Osteoblast (primary cell): ENCODE data around the gene POC1B. TPM values are rescaled to one million over a fixed set of nuclear protein-coding genes. Genes with fewer than 3 reads are reported as not detected.

ENCODE experiments used
- DNase-seq: peaks from one replicate; pipeline ENCODE4 v3.0.0; 2011; ENCODE audit warnings: low spot score, mixed read lengths; ENCODE audit not compliant: insufficient read length; ENCODE audit errors: missing footprints
- H2AFZ ChIP-seq: 2 replicates; pipeline ENCODE4 v1.6.0; 2011; ENCODE audit warnings: mild to moderate bottlenecking, low read length
- H3K27ac ChIP-seq: 2 replicates; pipeline ENCODE4 v1.5.1; 2011; ENCODE audit warnings: mild to moderate bottlenecking, low read depth, low read length, moderate library complexity
- H3K27me3 ChIP-seq: 2 replicates; pipeline ENCODE4 v1.6.0; 2012; ENCODE audit warnings: mild to moderate bottlenecking, control low read depth, inconsistent platforms, low read length, moderate library complexity; ENCODE audit not compliant: insufficient read depth
- H3K36me3 ChIP-seq: 2 replicates; pipeline ENCODE4 v1.5.1; 2011; ENCODE audit warnings: mild to moderate bottlenecking, low read length, control low read depth, moderate library complexity; ENCODE audit not compliant: insufficient read depth
- H3K4me1 ChIP-seq: 2 replicates; pipeline ENCODE4 v1.5.1; 2011; ENCODE audit warnings: mild to moderate bottlenecking, low read length, control low read depth, moderate library complexity; ENCODE audit not compliant: insufficient read depth
- H3K4me2 ChIP-seq: 2 replicates; pipeline ENCODE4 v1.6.0; 2011; ENCODE audit warnings: mild to moderate bottlenecking, low read length; ENCODE audit not compliant: insufficient read depth
- H3K4me3 ChIP-seq: fragments of 200-600 bp; sonication (generic); 3 replicates; pipeline ENCODE4 v1.5.1; 2012; ENCODE audit warnings: mild to moderate bottlenecking, low read length, inconsistent platforms; ENCODE audit not compliant: insufficient read depth
- H3K79me2 ChIP-seq: 2 replicates; pipeline ENCODE4 v1.6.0; 2012; ENCODE audit warnings: mild to moderate bottlenecking, low read length, control low read depth, inconsistent platforms; ENCODE audit not compliant: insufficient read depth
- H3K9me3 ChIP-seq: 2 replicates; pipeline ENCODE4 v1.5.1; 2011; ENCODE audit warnings: low read depth, low read length, control low read depth
- H4K20me1 ChIP-seq: 2 replicates; pipeline ENCODE4 v1.6.0; 2012; ENCODE audit warnings: mild to moderate bottlenecking, low read length, control low read depth; ENCODE audit not compliant: insufficient read depth
- CTCF ChIP-seq: IDR thresholded peaks from 2 replicates; pipeline ENCODE4 v1.5.1; 2011; ENCODE audit warnings: mild to moderate bottlenecking, low read depth, low read length, moderate library complexity; ENCODE audit errors: extremely low read depth
- total RNA-seq: library from RNA; depleted of rRNA; stranded (reverse); fragments of >200 nt; gene quantifications from 2 replicates; pipeline ENCODE4 v1.2.3, GENCODE V29; 2012

Gene POC1B
- total RNA-seq, 1 donor, result 10.9 TPM

- H3K27me3 ChIP-seq, result no peaks in the 10 kb centered on the region
- H3K79me2 ChIP-seq, result no peaks in the 10 kb centered on the region
- H3K27ac ChIP-seq, result no peak overlapping the region
- no peak overlapping the region for H3K4me3 ChIP-seq
- no peaks in the 10 kb centered on the region for H3K36me3 ChIP-seq
- no peaks in the 10 kb centered on the region for H4K20me1 ChIP-seq
- peaks cover 39% of the 10 kb centered on the region for H3K4me1 ChIP-seq
- DNase-seq, result no peak
- H3K9me3 ChIP-seq, result no peaks in the 10 kb centered on the region
- TF ChIP-seq CTCF, result no peak
- H2AFZ ChIP-seq, result no peak overlapping the region
- H3K4me2 ChIP-seq, result no peak overlapping the region
Measured at GRCh38 chr12:89376844-89377243, 149.0 kb downstream of the POC1B start.

- Histone ChIP-seq H2AFZ (no peak overlapping the region), H3K27me3 (no peaks in the 10 kb centered on the region), H3K27ac (peak overlapping the region; percentile 87), H4K20me1 (no peaks in the 10 kb centered on the region), H3K36me3 (no peaks in the 10 kb centered on the region), H3K4me1 (peaks cover 42% of the 10 kb centered on the region), H3K4me2 (no peak overlapping the region), H3K9me3 (no peaks in the 10 kb centered on the region), H3K79me2 (no peaks in the 10 kb centered on the region), H3K4me3 (no peak overlapping the region)
- DNase-seq, result no peak
- TF ChIP-seq CTCF, result no peak
Measured at GRCh38 chr12:89376202-89376529, 149.7 kb downstream of the POC1B start.

GRCh38 chr12:89373763-89374572 is 151.9 kb downstream of the POC1B start:
- Histone ChIP-seq H3K36me3 (no peaks in the 10 kb centered on the region), H2AFZ (no peak overlapping the region), H3K27ac (peak overlapping the region; percentile 77), H3K27me3 (no peaks in the 10 kb centered on the region), H3K4me3 (no peak overlapping the region), H3K79me2 (no peaks in the 10 kb centered on the region), H3K4me1 (peaks cover 52% of the 10 kb centered on the region), H3K9me3 (no peaks in the 10 kb centered on the region), H3K4me2 (peak overlapping the region; percentile 21), H4K20me1 (no peaks in the 10 kb centered on the region)
- TF ChIP-seq CTCF, result no peak
- DNase-seq, result peak; percentile 93

- DNase-seq, result no peak
- Histone ChIP-seq H3K79me2 (no peaks in the 10 kb centered on the region), H2AFZ (no peak overlapping the region), H3K9me3 (no peaks in the 10 kb centered on the region), H3K4me1 (peaks cover 52% of the 10 kb centered on the region), H3K27ac (peak overlapping the region; percentile 77), H3K4me3 (no peak overlapping the region), H3K36me3 (no peaks in the 10 kb centered on the region), H3K4me2 (no peak overlapping the region), H3K27me3 (no peaks in the 10 kb centered on the region), H4K20me1 (no peaks in the 10 kb centered on the region)
- TF ChIP-seq CTCF, result no peak
Measured at GRCh38 chr12:89372584-89373370, 153.1 kb downstream of the POC1B start.
